OCI-LY7 (cell line): ENCODE results near the gene FCGBP. TPM values are rescaled to one million over a fixed set of nuclear protein-coding genes. Genes with fewer than 3 reads are reported as not detected.
"Not testable (repeated sequence)": the region's sequence is repeated elsewhere in the genome, so short reads cannot be mapped to it uniquely, and the experiment has no call there.

Experiments
- BruUV-seq: library from RNA; stranded (reverse); fragments of 400-500 nt; replicated peaks from 2 replicates; lab custom pipeline; 2021; lab: Mats Ljungman, UMichigan
- CTCF ChIA-PET: fragments of 300-600 bp; sonication (Branson Sonifier 250); formaldehyde crosslinking; loops from one replicate; lab custom pipeline; 2022; ENCODE audit warnings: antibody characterized with exemption; ENCODE audit not compliant: unreplicated experiment; lab: Charles Lee
- POLR2A ChIA-PET: fragments of 300-600 bp; sonication (Branson Sonifier 250); formaldehyde crosslinking; loops from one replicate; lab custom pipeline; 2022; ENCODE audit warnings: antibody characterized with exemption; lab: Charles Lee
- DNase-seq: peaks from one replicate; pipeline ENCODE4 v3.0.0-alpha.2; 2015; ENCODE audit warnings: low spot score
- H2AFZ ChIP-seq: fragments of 200-600 bp; sonication (generic), shearing (Covaris generic); 2 replicates; pipeline ENCODE4 v1.6.1; 2014; ENCODE audit warnings: mild to moderate bottlenecking, antibody characterized with exemption, low read length, moderate library complexity
- H3K27ac ChIP-seq: fragments of 200-600 bp; sonication (generic); 2 replicates; pipeline ENCODE4 v1.5.1; 2014; ENCODE audit warnings: mixed run types, low read depth, mild to moderate bottlenecking, moderate library complexity, low read length, inconsistent platforms; ENCODE audit not compliant: poor library complexity, severe bottlenecking
- H3K36me3 ChIP-seq: fragments of 200-600 bp; sonication (generic); 2 replicates; pipeline ENCODE4 v1.6.1; 2014; ENCODE audit warnings: mild to moderate bottlenecking, antibody characterized with exemption, low read length, moderate library complexity, mixed read lengths; ENCODE audit not compliant: insufficient read depth
- H3K4me1 ChIP-seq: fragments of 200-600 bp; sonication (generic); 2 replicates; pipeline ENCODE4 v1.5.1; 2014; ENCODE audit warnings: mild to moderate bottlenecking, low read length; ENCODE audit not compliant: insufficient read depth, poor library complexity, severe bottlenecking
- H3K4me2 ChIP-seq: fragments of 200-600 bp; sonication (generic); 2 replicates; pipeline ENCODE4 v1.6.1; 2014; ENCODE audit warnings: mild to moderate bottlenecking, low read length
- H3K4me3 ChIP-seq: fragments of 200-600 bp; sonication (generic); 2 replicates; pipeline ENCODE4 v1.5.1; 2014; ENCODE audit warnings: mild to moderate bottlenecking, low read depth, low read length; ENCODE audit not compliant: poor library complexity, severe bottlenecking
- H3K79me2 ChIP-seq: fragments of 200-600 bp; sonication (generic); 2 replicates; pipeline ENCODE4 v1.6.1; 2016; ENCODE audit warnings: low read depth, mild to moderate bottlenecking, low read length, moderate library complexity, mixed read lengths; ENCODE audit not compliant: insufficient read depth
- H3K9me2 ChIP-seq: fragments of 200-600 bp; sonication (generic); 2 replicates; pipeline ENCODE4 v1.6.1; 2016; ENCODE audit warnings: mild to moderate bottlenecking, low read length, mixed read lengths; ENCODE audit not compliant: insufficient read depth
- H3K9me3 ChIP-seq: fragments of 200-600 bp; sonication (generic); 2 replicates; pipeline ENCODE4 v1.6.1; 2014; ENCODE audit warnings: mild to moderate bottlenecking, mixed run types, low read length, mixed read lengths
- H4K20me1 ChIP-seq: fragments of 200-600 bp; sonication (generic); 2 replicates; pipeline ENCODE4 v1.6.1; 2014; ENCODE audit warnings: mild to moderate bottlenecking, antibody characterized with exemption, low read length, moderate library complexity, mixed read lengths; ENCODE audit not compliant: insufficient read depth
- CTCF ChIP-seq: fragments of 200-600 bp; sonication (generic); conservative IDR thresholded peaks from 2 replicates; pipeline ENCODE4 v1.5.1; 2014; ENCODE audit warnings: mild to moderate bottlenecking, antibody characterized with exemption, low read length, moderate library complexity, mixed read lengths
- intact Hi-C: fragments of 100-400 bp; cut with micrococcal nuclease; formaldehyde crosslinking; loops from one replicate; pipeline ENCODE4 v1.10.0; 2022; ENCODE audit not compliant: unreplicated experiment
- total RNA-seq, 2 experiments: library from RNA; depleted of rRNA in 1 of 2; stranded (reverse); fragments of >200 nt in 1 of 2; shearing (Covaris generic) in 1 of 2; gene quantifications; 2 replicates each; pipeline ENCODE4 v1.2.3, GENCODE V29; 2014 to 2022

The FCGBP gene
- total RNA-seq, 2 experiments from 2014 or later = 0.41 to 1.7 TPM

GRCh38 chr19:39901681-39902080, 32.8 kb downstream of the FCGBP start:
- BruUV-seq, H3K4me3 ChIP-seq, CTCF ChIA-PET, H3K79me2 ChIP-seq, H3K4me1 ChIP-seq, H3K27ac ChIP-seq, H3K9me2 ChIP-seq, intact Hi-C loops, H3K9me3 ChIP-seq, DNase-seq, H3K36me3 ChIP-seq, POLR2A ChIA-PET, H2AFZ ChIP-seq, H4K20me1 ChIP-seq, H3K4me2 ChIP-seq: not testable (repeated sequence)

GRCh38 chr19:39898858-39899257, 35.6 kb downstream of the FCGBP start:
- H3K9me3 ChIP-seq, H2AFZ ChIP-seq, H3K4me2 ChIP-seq, H3K36me3 ChIP-seq, H3K79me2 ChIP-seq, H3K9me2 ChIP-seq, H4K20me1 ChIP-seq, BruUV-seq, CTCF ChIA-PET, H3K4me1 ChIP-seq, H3K27ac ChIP-seq, POLR2A ChIA-PET, intact Hi-C loops, H3K4me3 ChIP-seq: not testable (repeated sequence)
- DNase-seq = peak; percentile 14

- H3K36me3 ChIP-seq, H3K4me3 ChIP-seq, BruUV-seq, POLR2A ChIA-PET, H3K79me2 ChIP-seq, H3K4me1 ChIP-seq, H3K9me2 ChIP-seq, H3K27ac ChIP-seq, H3K4me2 ChIP-seq, H3K9me3 ChIP-seq, H4K20me1 ChIP-seq, intact Hi-C loops, H2AFZ ChIP-seq: not testable (repeated sequence)
- CTCF ChIA-PET = interaction anchor here (1.1 kb wide), 1 partner anchor 72 kb away, joined by 3 read pairs; no protein-coding TSS in a partner anchor
- DNase-seq = peak; percentile 59
- peak; percentile 67 for TF ChIP-seq CTCF
These were observed 36.8 kb downstream of the FCGBP start for GRCh38 chr19:39897511-39898245.

GRCh38 chr19:39895096-39895495, 39.3 kb downstream of the FCGBP start:
- BruUV-seq, H3K4me3 ChIP-seq, H2AFZ ChIP-seq, H3K9me2 ChIP-seq, H3K27ac ChIP-seq, POLR2A ChIA-PET, H3K4me1 ChIP-seq, intact Hi-C loops, H3K4me2 ChIP-seq, H4K20me1 ChIP-seq, DNase-seq, CTCF ChIA-PET, H3K36me3 ChIP-seq, H3K79me2 ChIP-seq, H3K9me3 ChIP-seq: not testable (repeated sequence)

- H3K79me2 ChIP-seq, DNase-seq, H3K27ac ChIP-seq, H3K4me1 ChIP-seq, BruUV-seq, CTCF ChIA-PET, H4K20me1 ChIP-seq, H2AFZ ChIP-seq, H3K36me3 ChIP-seq, H3K9me2 ChIP-seq, H3K9me3 ChIP-seq, H3K4me2 ChIP-seq, POLR2A ChIA-PET, H3K4me3 ChIP-seq: not testable (repeated sequence)
- intact Hi-C loops = loop anchor here (5.0 kb wide), 1 partner anchor 78 kb away; the partner anchor contains the start of gene PSMC4
These were observed 40.2 kb downstream of the FCGBP start for GRCh38 chr19:39894236-39894606.
